Karpas-422 (cell line): ENCODE data around the gene TWSG1. TPM values are rescaled to one million over a fixed set of nuclear protein-coding genes. Genes with fewer than 3 reads are reported as not detected.

Experiments
- DNase-seq: peaks from one replicate; pipeline ENCODE4 v3.0.0-alpha.2; 2015
- H2AFZ ChIP-seq: fragments of 200-600 bp; sonication (generic); 2 replicates; pipeline ENCODE4 v1.6.1; 2014; ENCODE audit warnings: antibody characterized with exemption, low read length, mixed read lengths
- H3K27ac ChIP-seq: fragments of 200-600 bp; sonication (generic); 2 replicates; pipeline ENCODE4 v1.5.1; 2014; ENCODE audit warnings: mild to moderate bottlenecking, low read length, moderate library complexity
- H3K27me3 ChIP-seq: fragments of 200-600 bp; sonication (generic); 2 replicates; pipeline ENCODE4 v1.6.1; 2014; ENCODE audit warnings: low read length, mixed read lengths
- H3K36me3 ChIP-seq: fragments of 200-600 bp; sonication (generic); 2 replicates; pipeline ENCODE4 v1.6.1; 2014; ENCODE audit warnings: low read length, mixed read lengths; ENCODE audit not compliant: insufficient read depth
- H3K4me1 ChIP-seq: fragments of 200-600 bp; sonication (generic); 2 replicates; pipeline ENCODE4 v1.6.1; 2014; ENCODE audit warnings: mild to moderate bottlenecking, low read length, mixed read lengths
- H3K4me2 ChIP-seq: fragments of 200-600 bp; sonication (generic); 2 replicates; pipeline ENCODE4 v1.6.1; 2014; ENCODE audit warnings: low read length, low read depth, mild to moderate bottlenecking; ENCODE audit not compliant: poor library complexity, severe bottlenecking
- H3K4me3 ChIP-seq: fragments of 200-600 bp; sonication (generic); 2 replicates; pipeline ENCODE4 v1.5.1; 2014; ENCODE audit warnings: mild to moderate bottlenecking, antibody characterized with exemption, low read length, mixed read lengths
- H3K79me2 ChIP-seq: fragments of 200-600 bp; sonication (generic); 2 replicates; pipeline ENCODE4 v1.6.1; 2014; ENCODE audit warnings: mild to moderate bottlenecking, low read length, mixed read lengths
- H3K9ac ChIP-seq: fragments of 200-600 bp; sonication (generic); 2 replicates; pipeline ENCODE4 v1.6.0; 2014; ENCODE audit warnings: low read length
- H3K9me2 ChIP-seq: fragments of 200-600 bp; sonication (generic), shearing (Covaris generic); replicated peaks from 2 replicates; pipeline ENCODE4 v1.6.0; 2014; ENCODE audit warnings: mild to moderate bottlenecking, low read length, moderate library complexity; ENCODE audit not compliant: insufficient read depth
- H3K9me3 ChIP-seq: fragments of 300-700, 200-600 bp; sonication (generic); 2 replicates; pipeline ENCODE4 v1.6.1; 2014; ENCODE audit warnings: low read length, mixed read lengths
- H4K20me1 ChIP-seq: fragments of 200-600 bp; sonication (generic); 2 replicates; pipeline ENCODE4 v1.6.1; 2014; ENCODE audit warnings: mild to moderate bottlenecking, antibody characterized with exemption, low read length, low read depth; ENCODE audit not compliant: insufficient read depth
- total RNA-seq: library from RNA; depleted of rRNA; stranded (reverse); fragments of >200 nt; shearing (Covaris generic); gene quantifications from 2 replicates; pipeline ENCODE4 v1.2.3, GENCODE V29; 2014; ENCODE audit warnings: low replicate concordance

Gene TWSG1
- total RNA-seq, 1 experiment from 2014 or later: 16.0 TPM

DNA sequence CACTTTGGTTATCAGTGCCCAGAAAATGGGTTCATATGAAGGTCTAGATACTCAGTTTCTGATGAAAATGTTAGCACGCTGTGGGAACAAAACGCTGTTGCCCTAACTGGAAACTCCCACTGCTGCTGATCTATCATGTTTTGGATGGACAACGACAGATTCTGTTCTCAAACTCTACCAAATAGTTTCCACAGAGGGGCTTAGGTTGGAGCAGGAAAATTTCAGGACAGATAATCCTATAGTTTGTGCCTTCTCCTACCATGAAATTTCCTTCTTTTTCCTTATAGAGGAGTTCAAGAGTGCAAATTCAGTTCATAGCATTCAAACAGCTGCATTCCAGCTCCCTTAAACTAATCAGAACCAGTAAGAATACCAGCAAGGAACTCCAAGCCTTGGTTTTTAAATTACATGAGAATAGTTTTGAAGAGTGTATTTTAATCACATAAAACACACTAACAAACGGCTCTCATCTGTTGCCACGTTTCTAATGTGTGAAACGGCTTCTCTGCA is 82.0 kb downstream of the TWSG1 start:
- Histone ChIP-seq H3K27me3 (no peaks in the 10 kb centered on the region), H3K9ac (no peak overlapping the region), H3K9me3 (no peaks in the 10 kb centered on the region), H3K36me3 (no peaks in the 10 kb centered on the region), H3K4me3 (no peak overlapping the region), H3K9me2 (no peaks in the 10 kb centered on the region), H2AFZ (no peak overlapping the region), H3K4me1 (no peaks in the 10 kb centered on the region), H3K4me2 (no peak overlapping the region), H3K27ac (no peak overlapping the region), H4K20me1 (no peaks in the 10 kb centered on the region), H3K79me2 (no peaks in the 10 kb centered on the region)
- DNase-seq: no peak

DNA sequence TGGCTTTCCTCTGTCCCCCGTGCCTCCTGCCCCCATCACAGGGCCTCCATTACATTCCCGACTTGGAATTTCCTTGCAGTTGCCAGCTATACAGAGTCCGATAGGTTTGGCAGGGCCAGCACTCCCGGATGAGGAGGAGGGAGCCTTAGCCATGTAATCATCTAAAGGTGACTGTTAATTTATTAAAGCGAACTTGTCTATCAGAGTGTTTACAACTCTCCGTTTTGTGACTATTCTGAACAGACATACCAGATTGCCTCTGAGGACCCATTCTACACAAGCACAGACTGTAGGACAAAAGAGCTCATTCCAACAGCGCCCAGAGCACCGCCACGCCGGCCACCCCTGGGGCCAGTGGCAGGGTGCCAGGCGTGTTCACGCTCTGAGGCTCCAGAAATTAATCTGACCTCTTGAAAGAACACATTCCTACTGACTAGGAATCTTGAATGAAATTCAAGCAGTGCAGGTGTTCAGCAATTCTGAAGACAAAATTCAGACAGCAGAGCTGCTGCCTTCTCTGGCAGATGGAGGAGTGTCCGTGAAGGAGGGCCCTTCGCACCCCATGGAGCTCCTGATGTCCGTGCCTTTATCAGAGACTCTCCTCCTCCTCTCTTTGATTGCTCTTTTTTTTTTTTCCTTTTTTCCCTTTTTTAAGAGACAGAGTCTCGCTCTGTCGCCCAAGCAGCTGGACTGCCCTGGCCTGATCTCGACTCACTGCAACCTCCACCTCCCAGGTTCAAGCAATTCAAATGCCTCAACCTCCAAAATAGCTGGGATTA is 82.7 kb downstream of the TWSG1 start:
- Histone ChIP-seq H3K36me3 (no peaks in the 10 kb centered on the region), H3K4me2 (no peak overlapping the region), H4K20me1 (no peaks in the 10 kb centered on the region), H3K27ac (no peak overlapping the region), H3K9ac (no peak overlapping the region), H3K79me2 (no peaks in the 10 kb centered on the region), H2AFZ (no peak overlapping the region), H3K27me3 (no peaks in the 10 kb centered on the region), H3K9me3 (no peaks in the 10 kb centered on the region), H3K4me1 (no peaks in the 10 kb centered on the region), H3K4me3 (no peak overlapping the region), H3K9me2 (no peaks in the 10 kb centered on the region)
- no peak for DNase-seq

DNA sequence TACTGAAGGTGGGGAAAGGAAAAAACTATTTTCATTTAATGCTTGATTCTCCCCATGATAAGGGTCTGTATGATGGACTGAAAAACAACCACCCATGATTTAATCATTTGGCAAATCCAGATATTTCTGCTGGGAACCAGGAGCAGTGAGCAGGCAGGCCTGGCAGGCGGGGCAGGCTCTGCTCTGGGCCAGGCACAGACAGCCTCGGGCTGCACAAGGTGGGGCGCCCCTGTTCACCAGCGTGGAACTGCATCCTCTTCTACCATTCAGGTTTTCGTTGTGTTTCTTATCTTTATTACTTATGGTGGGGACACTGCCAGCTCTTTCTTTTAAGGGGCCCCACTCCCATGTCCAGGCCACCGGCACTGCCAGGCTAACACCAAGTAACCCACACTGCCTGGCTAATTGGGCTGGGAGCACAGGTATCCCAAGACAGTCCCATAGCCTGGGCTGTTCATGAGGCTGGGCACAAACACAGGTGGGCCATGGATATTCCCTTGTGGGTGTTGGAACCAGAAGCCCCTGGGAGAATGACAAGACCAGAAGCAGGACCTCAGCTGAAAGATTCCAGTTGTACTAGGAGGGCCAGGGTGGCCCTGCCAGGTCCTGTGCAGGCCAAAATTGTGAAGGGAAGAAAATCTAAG is 83.6 kb downstream of the TWSG1 start:
- H3K79me2 ChIP-seq: no peaks in the 10 kb centered on the region
- H3K9me3 ChIP-seq: no peaks in the 10 kb centered on the region
- no peak overlapping the region for H3K4me3 ChIP-seq
- no peaks in the 10 kb centered on the region for H3K9me2 ChIP-seq
- H3K27ac ChIP-seq: no peak overlapping the region
- no peaks in the 10 kb centered on the region for H3K4me1 ChIP-seq
- no peaks in the 10 kb centered on the region for H3K27me3 ChIP-seq
- H4K20me1 ChIP-seq: no peaks in the 10 kb centered on the region
- H3K4me2 ChIP-seq: no peak overlapping the region
- no peak for DNase-seq
- H3K9ac ChIP-seq: no peak overlapping the region
- no peak overlapping the region for H2AFZ ChIP-seq
- no peaks in the 10 kb centered on the region for H3K36me3 ChIP-seq

DNA sequence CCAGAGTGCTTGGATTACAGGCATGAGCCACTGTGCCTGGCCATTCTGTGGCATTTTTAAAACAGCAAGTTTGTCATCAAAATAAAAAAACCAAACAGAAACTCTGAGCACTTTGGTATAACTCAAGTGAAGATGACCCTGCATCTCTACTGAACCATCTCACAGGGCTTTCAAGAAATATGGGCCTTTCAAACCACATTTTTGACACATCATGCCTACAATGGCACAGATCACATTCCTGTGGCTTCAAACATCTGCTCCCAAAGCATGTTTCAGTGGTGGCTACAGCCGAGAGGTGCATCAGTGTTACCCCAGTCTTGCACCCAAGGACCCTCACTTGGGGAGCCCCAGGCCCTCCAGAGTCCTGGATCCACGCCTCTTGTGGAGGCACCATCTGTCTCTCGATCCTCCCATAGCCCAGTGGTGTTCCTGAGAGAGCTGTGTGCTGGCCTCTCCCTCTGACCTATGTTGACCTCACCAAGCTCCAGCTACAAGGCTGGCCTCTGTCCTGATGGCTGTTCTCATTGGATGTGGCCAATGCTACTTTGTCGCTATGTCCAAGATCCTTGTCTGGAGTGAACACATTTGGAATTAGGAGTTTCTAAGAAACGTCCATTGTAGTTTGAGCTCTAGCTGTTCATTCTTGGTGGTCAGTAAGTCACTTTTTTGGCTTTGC is 85.5 kb downstream of the TWSG1 start:
- Histone ChIP-seq H3K4me2 (no peak overlapping the region), H2AFZ (no peak overlapping the region), H3K4me3 (no peak overlapping the region), H4K20me1 (no peaks in the 10 kb centered on the region), H3K9ac (no peak overlapping the region), H3K9me2 (no peaks in the 10 kb centered on the region), H3K9me3 (no peaks in the 10 kb centered on the region), H3K27ac (no peak overlapping the region), H3K4me1 (no peaks in the 10 kb centered on the region), H3K36me3 (no peaks in the 10 kb centered on the region), H3K27me3 (no peaks in the 10 kb centered on the region), H3K79me2 (no peaks in the 10 kb centered on the region)
- DNase-seq: no peak

DNA sequence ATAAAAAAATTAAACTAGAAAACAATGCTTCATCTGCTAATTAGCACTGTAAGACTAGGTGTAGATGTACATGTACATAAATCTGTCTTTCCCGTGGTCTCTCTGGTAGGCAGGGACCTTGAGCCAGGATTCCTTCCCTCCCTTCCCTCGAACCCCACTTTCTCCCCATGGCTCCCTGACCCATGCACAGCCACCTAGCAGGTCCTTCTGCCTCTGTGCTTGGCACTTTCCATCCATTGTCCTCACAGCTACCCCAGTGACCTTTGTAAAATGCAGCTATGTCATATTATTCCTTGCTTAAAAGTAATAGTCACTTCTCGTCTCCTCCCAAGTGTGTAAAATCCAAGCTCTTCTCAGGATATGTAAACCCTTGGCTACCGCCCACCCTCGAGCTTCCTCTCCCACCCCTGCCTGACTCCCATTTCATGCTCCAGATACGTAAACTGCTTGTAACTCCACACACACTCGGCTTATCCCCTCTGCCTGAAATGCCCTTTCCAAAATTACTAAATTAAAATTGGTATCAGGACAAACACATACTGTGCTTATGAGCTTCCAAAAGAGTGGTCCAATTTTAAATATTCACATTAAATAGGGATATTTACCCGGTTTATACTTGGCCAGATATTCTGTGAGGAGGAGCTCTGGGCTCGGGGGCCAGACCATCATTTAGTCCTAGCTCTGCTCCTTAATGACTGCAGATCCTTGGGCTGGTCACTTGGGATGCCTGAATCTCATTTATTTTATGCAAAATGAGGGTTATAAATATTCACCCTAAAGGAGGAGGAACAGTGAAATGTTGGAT is 86.7 kb downstream of the TWSG1 start:
- Histone ChIP-seq H3K27me3 (no peaks in the 10 kb centered on the region), H3K4me2 (no peak overlapping the region), H3K9me3 (no peaks in the 10 kb centered on the region), H3K27ac (no peak overlapping the region), H2AFZ (no peak overlapping the region), H4K20me1 (no peaks in the 10 kb centered on the region), H3K9me2 (no peaks in the 10 kb centered on the region), H3K4me1 (no peaks in the 10 kb centered on the region), H3K79me2 (no peaks in the 10 kb centered on the region), H3K9ac (no peak overlapping the region), H3K4me3 (no peak overlapping the region), H3K36me3 (no peaks in the 10 kb centered on the region)
- DNase-seq: no peak

DNA sequence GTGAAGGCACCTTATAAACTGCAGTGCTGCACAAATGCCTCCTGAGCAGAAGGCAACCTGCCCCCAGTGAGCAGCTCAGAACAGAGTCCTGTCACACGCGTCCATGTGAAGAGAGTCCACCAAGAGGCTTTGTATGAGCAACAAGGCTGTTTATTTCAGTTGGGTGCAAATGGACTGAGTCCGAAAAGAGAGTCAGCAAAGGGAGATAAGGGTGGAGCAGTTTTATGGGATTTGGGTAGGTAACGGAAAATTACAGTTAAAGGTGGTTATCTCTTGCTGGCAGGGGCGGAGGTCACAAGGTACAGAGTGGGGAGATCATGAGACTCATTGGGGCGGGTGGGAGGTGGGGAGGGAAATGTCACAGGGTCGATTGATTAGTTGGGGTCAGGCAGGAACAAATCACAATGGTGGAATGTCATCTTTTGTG is 87.3 kb downstream of the TWSG1 start:
- Histone ChIP-seq H2AFZ (no peak overlapping the region), H3K9me2 (no peaks in the 10 kb centered on the region), H3K36me3 (no peaks in the 10 kb centered on the region), H3K4me2 (no peak overlapping the region), H3K4me1 (no peaks in the 10 kb centered on the region), H4K20me1 (no peaks in the 10 kb centered on the region), H3K79me2 (no peaks in the 10 kb centered on the region), H3K9ac (no peak overlapping the region), H3K27me3 (no peaks in the 10 kb centered on the region), H3K27ac (no peak overlapping the region), H3K4me3 (no peak overlapping the region), H3K9me3 (no peaks in the 10 kb centered on the region)
- DNase-seq: no peak

DNA sequence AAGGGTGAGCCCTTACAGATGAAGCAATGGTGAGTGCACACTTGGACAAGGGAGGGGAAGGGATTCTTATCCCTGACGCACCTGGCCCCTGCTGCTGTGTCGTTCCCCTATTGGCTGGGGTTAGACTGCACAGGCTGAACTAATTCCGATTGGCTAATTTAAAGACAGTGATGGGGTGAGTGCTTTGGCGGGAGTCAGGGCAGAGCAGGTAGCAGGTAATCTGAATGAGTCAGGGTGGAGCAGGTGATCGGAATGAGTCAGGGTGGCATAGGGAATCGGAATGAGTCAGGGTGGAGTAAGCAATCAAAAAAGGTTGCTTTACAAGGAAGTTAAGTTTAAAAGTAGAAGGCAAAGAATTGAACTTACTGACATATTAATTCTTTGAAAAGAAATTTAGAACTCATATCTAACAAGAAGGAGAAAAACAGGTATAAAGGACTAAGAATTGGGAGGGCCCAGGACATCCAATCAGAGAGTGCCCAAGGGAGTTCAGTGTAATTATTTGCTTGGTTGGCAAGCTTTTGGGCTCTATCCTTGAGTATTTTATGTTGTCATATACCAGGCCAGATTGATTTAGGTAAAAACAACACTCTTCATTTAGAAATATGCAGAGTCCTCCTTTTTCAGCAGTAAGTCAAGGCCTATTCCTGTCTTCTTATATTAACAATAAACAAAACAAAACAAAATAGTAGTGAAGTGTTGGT is 88.4 kb downstream of the TWSG1 start:
- Histone ChIP-seq H3K4me2 (no peak overlapping the region), H3K4me1 (no peaks in the 10 kb centered on the region), H3K36me3 (no peaks in the 10 kb centered on the region), H3K9me3 (no peaks in the 10 kb centered on the region), H2AFZ (no peak overlapping the region), H3K9me2 (no peaks in the 10 kb centered on the region), H3K9ac (no peak overlapping the region), H4K20me1 (no peaks in the 10 kb centered on the region), H3K27me3 (no peaks in the 10 kb centered on the region), H3K27ac (no peak overlapping the region), H3K79me2 (no peaks in the 10 kb centered on the region), H3K4me3 (no peak overlapping the region)
- DNase-seq: no peak
